Prostate gland (tissue), 2 donors: ENCODE data around the gene MUC6.

ENCODE experiments used
- CTCF ChIP-seq, 4 experiments: fragments of 200-600 bp in 2 of 4; fragments of 450-650 bp in 2 of 4; sonication (generic) in 2 of 4; IDR thresholded peaks; 1 replicate in 3 of 4; 2 replicates in 1 of 4; pipeline ENCODE4 v1.5.1; 2016 to 2019; ENCODE audit warnings: antibody characterized with exemption in 4 of 4, mild to moderate bottlenecking in 2 of 4, moderate library complexity in 2 of 4
- POLR2A ChIP-seq: fragments of 450-650 bp; IDR thresholded peaks from one replicate; pipeline ENCODE4 v1.6.1; 2016; ENCODE audit warnings: antibody characterized with exemption, mild to moderate bottlenecking

GRCh38 chr11:993632-994167 lies 42.8 kb downstream of the MUC6 start:
- TF ChIP-seq POLR2A (no peak), CTCF (IDR thresholded peaks at IDR 0.05) (no peak)
